Neural cell (in vitro differentiated cells): ENCODE measurements around the gene PMCH. TPM values are rescaled to one million over a fixed set of nuclear protein-coding genes. Genes with fewer than 3 reads are reported as not detected.

Source experiments
- H2AFZ ChIP-seq: fragments of 200-600, 300-800 bp; sonication (generic), shearing (Covaris generic); 2 replicates; pipeline ENCODE4 v1.6.0; 2014; ENCODE audit warnings: low read depth, mild to moderate bottlenecking, antibody characterized with exemption, low read length, moderate library complexity
- H3F3A ChIP-seq: fragments of 200-600 bp; shearing (Covaris generic); 2 replicates; pipeline ENCODE4 v1.6.1; 2016; ENCODE audit warnings: mild to moderate bottlenecking, moderate library complexity, mixed read lengths, antibody characterized with exemption, low read length; ENCODE audit not compliant: insufficient read depth, poor library complexity, severe bottlenecking
- H3K27ac ChIP-seq: fragments of 200-600, 300-800 bp; sonication (generic), shearing (Covaris generic); 2 replicates; pipeline ENCODE4 v1.5.1; 2014; ENCODE audit warnings: mild to moderate bottlenecking, low read length, moderate library complexity
- H3K27me3 ChIP-seq: fragments of 300-800, 200-600 bp; sonication (generic), shearing (Covaris generic); 2 replicates; pipeline ENCODE4 v1.6.0; 2014; ENCODE audit warnings: mild to moderate bottlenecking, low read depth, low read length, moderate library complexity; ENCODE audit not compliant: insufficient read depth
- H3K36me3 ChIP-seq: fragments of 300-800, 200-600 bp; sonication (generic), shearing (Covaris generic); 2 replicates; pipeline ENCODE4 v1.5.1; 2014; ENCODE audit warnings: mild to moderate bottlenecking, antibody characterized with exemption, low read length, moderate library complexity; ENCODE audit not compliant: insufficient read depth
- H3K4me2 ChIP-seq: fragments of 300-800, 200-600 bp; sonication (generic), shearing (Covaris generic); 2 replicates; pipeline ENCODE4 v1.6.0; 2014; ENCODE audit warnings: mild to moderate bottlenecking, low read length
- H3K4me3 ChIP-seq: fragments of 300-800, 200-600 bp; sonication (generic), shearing (Covaris generic); 2 replicates; pipeline ENCODE4 v1.5.1; 2014; ENCODE audit warnings: mild to moderate bottlenecking, low read length, moderate library complexity
- H3K79me2 ChIP-seq: fragments of 200-600 bp; shearing (Covaris generic); replicated peaks from 2 replicates; pipeline ENCODE4 v1.6.0; 2014; ENCODE audit warnings: mild to moderate bottlenecking, low read length, moderate library complexity; ENCODE audit not compliant: insufficient read depth
- H3K9ac ChIP-seq: fragments of 300-800, 200-600 bp; sonication (generic), shearing (Covaris generic); 2 replicates; pipeline ENCODE4 v1.6.1; 2016; ENCODE audit warnings: mild to moderate bottlenecking, low read length, mixed read lengths
- H3K9me2 ChIP-seq: fragments of 200-600 bp; shearing (Covaris generic); 2 replicates; pipeline ENCODE4 v1.6.1; 2016; ENCODE audit warnings: mild to moderate bottlenecking, low read length, mixed read lengths; ENCODE audit not compliant: insufficient read depth
- H3K9me3 ChIP-seq: fragments of 200-600, 300-800 bp; sonication (generic), shearing (Covaris generic); 2 replicates; pipeline ENCODE4 v1.6.1; 2016; ENCODE audit warnings: mild to moderate bottlenecking, mixed run types, low read length, moderate library complexity, mixed read lengths
- H4K20me1 ChIP-seq: fragments of 200-600 bp; shearing (Covaris generic); 2 replicates; pipeline ENCODE4 v1.6.1; 2016; ENCODE audit warnings: mild to moderate bottlenecking, mixed run types; ENCODE audit not compliant: insufficient read depth
- CTCF ChIP-seq: fragments of 450-650 bp; IDR thresholded peaks from 2 replicates; pipeline ENCODE4 v1.5.1; 2014; ENCODE audit warnings: antibody characterized with exemption, mild to moderate bottlenecking, moderate library complexity; ENCODE audit not compliant: poor library complexity, severe bottlenecking
- EP300 ChIP-seq: fragments of 450-650 bp; conservative IDR thresholded peaks from 2 replicates; pipeline ENCODE4 v1.6.1; 2014; ENCODE audit warnings: antibody characterized with exemption, mild to moderate bottlenecking, moderate library complexity; ENCODE audit not compliant: poor library complexity, severe bottlenecking
- EZH2 ChIP-seq: fragments of 200-600, 300-800 bp; shearing (Covaris generic), sonication (generic); IDR thresholded peaks from 2 replicates; pipeline ENCODE4 v1.6.1; 2014; ENCODE audit warnings: antibody characterized with exemption, low read length, borderline replicate concordance, mild to moderate bottlenecking; ENCODE audit not compliant: insufficient read depth, poor library complexity, severe bottlenecking
- MXI1 ChIP-seq: fragments of 450-650 bp; conservative IDR thresholded peaks from 2 replicates; pipeline ENCODE4 v1.6.1; 2014; ENCODE audit warnings: antibody characterized with exemption, mild to moderate bottlenecking; ENCODE audit not compliant: poor library complexity, severe bottlenecking
- POLR2AphosphoS5 ChIP-seq: IDR thresholded peaks from 2 replicates; pipeline ENCODE4 v1.6.1; 2012
- RAD21 ChIP-seq: fragments of 450-650 bp; conservative IDR thresholded peaks from 2 replicates; pipeline ENCODE4 v1.6.1; 2014; ENCODE audit warnings: antibody characterized with exemption, mild to moderate bottlenecking, moderate library complexity
- REST ChIP-seq: IDR thresholded peaks from 2 replicates; pipeline ENCODE4 v1.6.1; 2012; ENCODE audit warnings: borderline replicate concordance
- SMC3 ChIP-seq: fragments of 450-650 bp; conservative IDR thresholded peaks from 2 replicates; pipeline ENCODE4 v1.6.1; 2014; ENCODE audit warnings: antibody characterized with exemption, mild to moderate bottlenecking, moderate library complexity; ENCODE audit not compliant: poor library complexity
- TAF1 ChIP-seq: IDR thresholded peaks from 2 replicates; pipeline ENCODE4 v1.6.1; 2012; ENCODE audit warnings: low read depth
- polyA plus RNA-seq: library from polyadenylated mRNA; depleted of rRNA; stranded (reverse); fragments of >200 nt; gene quantifications from 2 replicates; pipeline ENCODE4 v1.2.3, GENCODE V29; 2014

Gene PMCH
- polyA plus RNA-seq, 1 donor from 2014 or later = not detected

- H3K9me2 ChIP-seq = no peaks in the 10 kb centered on the region
Measured at GRCh38 chr12:102174117-102174516, 23.5 kb downstream of the PMCH start.

GRCh38 chr12:102172436-102172835 lies 25.2 kb downstream of the PMCH start:
- Histone ChIP-seq H3K9me3 (no peaks in the 10 kb centered on the region), H3F3A (no peaks in the 10 kb centered on the region), H3K9ac (no peak overlapping the region), H3K9me2 (no peaks in the 10 kb centered on the region), H3K36me3 (no peaks in the 10 kb centered on the region), H3K79me2 (no peaks in the 10 kb centered on the region), H3K4me2 (no peak overlapping the region), H4K20me1 (no peaks in the 10 kb centered on the region), H3K4me3 (no peak overlapping the region), H2AFZ (no peak overlapping the region), H3K27ac (no peak overlapping the region), H3K27me3 (no peaks in the 10 kb centered on the region)
- no peak for TF ChIP-seq MXI1
- no peak for TF ChIP-seq CTCF
- no peak for TF ChIP-seq EZH2
- no peak for TF ChIP-seq EP300
- no peak for TF ChIP-seq SMC3
- TF ChIP-seq RAD21 = no peak
- no peak for TF ChIP-seq REST
- no peak for TF ChIP-seq POLR2AphosphoS5
- TF ChIP-seq TAF1 = no peak

More at GRCh38 chr12:102174117-102174516, 23.5 kb downstream of the PMCH start:
- Histone ChIP-seq H2AFZ (no peak overlapping the region), H3K9me3 (no peaks in the 10 kb centered on the region), H3K27me3 (no peaks in the 10 kb centered on the region), H3K4me2 (no peak overlapping the region), H3K27ac (no peak overlapping the region), H4K20me1 (no peaks in the 10 kb centered on the region), H3K79me2 (no peaks in the 10 kb centered on the region), H3F3A (no peaks in the 10 kb centered on the region), H3K9ac (no peak overlapping the region), H3K36me3 (no peaks in the 10 kb centered on the region), H3K4me3 (no peak overlapping the region)
- TF ChIP-seq REST = no peak
- TF ChIP-seq EP300 = no peak
- no peak for TF ChIP-seq SMC3
- no peak for TF ChIP-seq POLR2AphosphoS5
- no peak for TF ChIP-seq TAF1
- TF ChIP-seq MXI1 = no peak
- no peak for TF ChIP-seq RAD21
